Measurements from ENCODE around the gene KCTD1. TPM values are rescaled to one million over a fixed set of nuclear protein-coding genes. Genes with fewer than 3 reads are reported as not detected.

Gene KCTD1
- total RNA-seq, 4 donors from 2014 or later, result 33.6 to 42.0 (median 39.4) TPM

- Histone ChIP-seq H3K4me1 (peaks cover 0 to 38% (median 7%) of the 10 kb centered on the region in 4 donors), H3K36me3 (peaks cover 0 to 17% (median 0%) of the 10 kb centered on the region in 3 donors), H3K4me3 (no peak overlapping the region), H3K9me3 (no peaks in the 10 kb centered on the region), H3K27ac (peak overlapping the region in 2 of 4 donors; percentile 34 to 86), H3K27me3 (no peaks in the 10 kb centered on the region)
- no peak for TF ChIP-seq CTCF (IDR thresholded peaks at IDR 0.05)
- no peak for TF ChIP-seq EP300 (IDR thresholded peaks at IDR 0.05)
- TF ChIP-seq POLR2A (IDR thresholded peaks at IDR 0.05), result no peak
- 63 to 66% methylated on average over 4 of the region's 4 CpGs for WGBS, 2 donors
- DNase-seq (ENCODE audit: low spot score in 2 of 2), result no peak
These were observed 70.4 kb downstream of the KCTD1 start for GRCh38 chr18:26477828-26478466.

GRCh38 chr18:26476697-26477096 lies 71.7 kb downstream of the KCTD1 start:
- 94 to 96% methylated on average over 8 of the region's 8 CpGs for WGBS, 2 donors
- no peak for DNase-seq (ENCODE audit: low spot score in 2 of 2)
- Histone ChIP-seq H3K4me1 (peaks cover 0 to 36% (median 7%) of the 10 kb centered on the region in 4 donors), H3K4me3 (no peak overlapping the region), H3K27ac (no peak overlapping the region), H3K27me3 (no peaks in the 10 kb centered on the region), H3K36me3 (peaks cover 0 to 26% (median 0%) of the 10 kb centered on the region in 3 donors), H3K9me3 (no peaks in the 10 kb centered on the region)
- TF ChIP-seq EP300 (IDR thresholded peaks at IDR 0.05) (no peak), CTCF (IDR thresholded peaks at IDR 0.05) (no peak)

- no peak overlapping the region for H3K27ac ChIP-seq
- H3K27me3 ChIP-seq, result no peaks in the 10 kb centered on the region
- TF ChIP-seq POLR2A (IDR thresholded peaks at IDR 0.05), result no peak
- TF ChIP-seq EP300 (IDR thresholded peaks at IDR 0.05), result no peak
- TF ChIP-seq CTCF (IDR thresholded peaks at IDR 0.05), result no peak
- no peak for DNase-seq (ENCODE audit: low spot score in 2 of 2)
- H3K9me3 ChIP-seq, result no peaks in the 10 kb centered on the region
- no peak overlapping the region for H3K4me3 ChIP-seq
- 88 to 92% methylated on average over 1 of the region's 1 CpG for WGBS, 2 donors
- peaks cover 0 to 17% (median 3%) of the 10 kb centered on the region in 4 donors for H3K4me1 ChIP-seq
- H3K36me3 ChIP-seq, result peaks cover 0 to 30% (median 0%) of the 10 kb centered on the region in 3 donors
These were observed 73.8 kb downstream of the KCTD1 start for GRCh38 chr18:26474542-26474941.

GRCh38 chr18:26473672-26474071 lies 74.7 kb downstream of the KCTD1 start:
- TF ChIP-seq CTCF (IDR thresholded peaks at IDR 0.05) (no peak), POLR2A (IDR thresholded peaks at IDR 0.05) (no peak), EP300 (IDR thresholded peaks at IDR 0.05) (no peak)
- Histone ChIP-seq H3K4me1 (peaks cover 0 to 10% (median 0%) of the 10 kb centered on the region in 4 donors), H3K27ac (no peak overlapping the region), H3K9me3 (no peaks in the 10 kb centered on the region), H3K36me3 (peaks cover 0 to 31% (median 0%) of the 10 kb centered on the region in 3 donors), H3K4me3 (no peak overlapping the region), H3K27me3 (no peaks in the 10 kb centered on the region)
- no peak for DNase-seq (ENCODE audit: low spot score in 2 of 2)
- 59 to 79% methylated on average over 4 of the region's 4 CpGs for WGBS, 2 donors

GRCh38 chr18:26471826-26472225 lies 76.5 kb downstream of the KCTD1 start:
- Histone ChIP-seq H3K27ac (no peak overlapping the region), H3K27me3 (no peaks in the 10 kb centered on the region), H3K36me3 (peaks cover 0 to 33% (median 0%) of the 10 kb centered on the region in 3 donors), H3K4me3 (no peak overlapping the region), H3K4me1 (no peaks in the 10 kb centered on the region), H3K9me3 (no peaks in the 10 kb centered on the region)
- no peak for DNase-seq (ENCODE audit: low spot score in 2 of 2)
- WGBS, 2 donors, result 93 to 95% methylated on average over 9 of the region's 9 CpGs
- no peak for TF ChIP-seq POLR2A (IDR thresholded peaks at IDR 0.05)
- no peak for TF ChIP-seq EP300 (IDR thresholded peaks at IDR 0.05)
- no peak for TF ChIP-seq CTCF (IDR thresholded peaks at IDR 0.05)
